Motor neuron (in vitro differentiated cells): ENCODE results near the gene AIRE. TPM values are rescaled to one million over a fixed set of nuclear protein-coding genes. Genes with fewer than 3 reads are reported as not detected.
A peak's percentile ranks its signal among the peaks of the same experiment; 100 is the strongest.
"Not testable (repeated sequence)": the region's sequence is repeated elsewhere in the genome, so short reads cannot be mapped to it uniquely, and the experiment has no call there.

Source experiments
- ATAC-seq, 8 experiments: fragments of 200-7000 bp; cut with Tn5 transposase; replicated peaks in 6 of 8; 2 replicates each; pipeline ENCODE4 v1.8.0; 2021; ENCODE audit warnings: mild to moderate bottlenecking in 8 of 8, moderate library complexity in 8 of 8
- H3K27ac ChIP-seq, 2 donors: fragments of 250-450 bp; sonication (Bioruptor Pico); 2 replicates each; pipeline ENCODE4 v1.9.0; 2021; ENCODE audit warnings: antibody characterized with exemption in 2 of 2, mild to moderate bottlenecking in 2 of 2, moderate library complexity in 1 of 2
- H3K4me1 ChIP-seq, 2 donors: fragments of 250-450 bp; sonication (Bioruptor Pico); replicated peaks in 1 of 2; 2 replicates each; pipeline ENCODE4 v1.6.1; 2021; ENCODE audit warnings: antibody characterized with exemption in 2 of 2, mild to moderate bottlenecking in 2 of 2, moderate library complexity in 1 of 2
- H3K4me3 ChIP-seq, 5 donors: fragments of 250-450 bp; sonication (Bioruptor Pico); 2 replicates each; pipeline ENCODE4 v1.9.0; 2021; ENCODE audit warnings: antibody characterized with exemption in 5 of 5, mild to moderate bottlenecking in 5 of 5, moderate library complexity in 4 of 5
- WGBS, 10 experiments: fragments of 450-650 bp; shearing (Covaris generic); methylation state at CpG; one replicate each; pipeline ENCODE4 v1.0.0; 2022; 5-methylcytosine and 5-hydroxymethylcytosine counted together
- in situ Hi-C, 9 experiments: fragments of 400-800 bp; cut with MboI; loops; one replicate each; pipeline ENCODE4 v1.15.0; 2021; ENCODE audit warnings: low sequenced_read_pairs in 9 of 9, low pct_unique_long_range_greater_than_20kb in 2 of 9; ENCODE audit not compliant: unreplicated experiment in 9 of 9
- total RNA-seq, 8 experiments: library from RNA; unstranded; fragments of 300-600 nt; gene quantifications; 2 replicates each; pipeline versions ENCODE4 v1.2.3 to v1.2.4, GENCODE V29; 2022

The AIRE gene
- total RNA-seq, 8 experiments from 2014 or later = 0.05 to 0.58 (median 0.21) TPM; not detected in 1

DNA sequence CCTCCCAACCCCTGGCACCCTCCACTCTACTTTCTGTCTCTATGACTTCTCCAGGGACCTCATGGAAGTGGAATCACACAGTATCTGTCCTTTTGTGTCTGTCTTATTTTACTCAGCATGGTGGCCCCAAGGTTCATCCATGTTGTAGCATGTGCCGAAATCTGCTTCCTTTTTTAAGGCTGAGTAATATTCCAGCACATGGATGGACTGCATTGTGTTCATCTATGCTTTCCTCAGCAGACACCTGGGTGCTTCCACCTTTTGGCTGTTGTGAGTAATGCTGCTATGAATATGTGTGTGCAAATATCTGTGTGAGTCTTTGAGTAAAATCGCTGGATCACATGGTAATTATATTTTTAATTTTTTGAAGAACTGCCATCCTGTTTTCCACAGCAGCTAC, 12.6 kb downstream of the AIRE start:
- Histone ChIP-seq H3K27ac (no peak overlapping the region), H3K4me3 (no peak overlapping the region), H3K4me1 (peaks cover 8 to 29% of the 10 kb centered on the region in 2 donors)
- 40 to 100% (median 72%) methylated on average over 1 to 2 of the region's 2 CpGs; no CpG with 5 or more reads in 4 of the 10 experiments for WGBS, 10 experiments
- in situ Hi-C loops = no loop called here
- no peak for ATAC-seq

DNA sequence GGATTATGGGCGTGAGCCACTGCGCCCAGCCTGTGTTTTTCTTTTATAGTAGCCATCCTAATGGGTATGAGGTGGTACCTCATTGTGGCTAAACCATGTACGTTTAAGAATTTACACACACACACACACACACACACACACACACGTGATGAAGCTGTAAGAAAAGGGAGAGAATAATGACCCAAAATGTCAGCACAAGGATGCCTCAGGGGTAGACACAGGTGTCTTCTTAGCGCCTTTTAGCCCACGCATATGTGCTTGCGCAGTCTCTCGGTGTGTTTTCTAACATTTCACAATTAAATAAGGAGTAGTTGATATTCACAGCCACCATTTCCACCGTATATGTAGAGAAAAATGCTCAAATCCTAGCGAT, 13.4 kb downstream of the AIRE start:
- H3K27ac ChIP-seq = peak overlapping the region; percentile 5 to 76
- in situ Hi-C loops = no loop called here
- peaks cover 16 to 36% of the 10 kb centered on the region in 2 donors for H3K4me1 ChIP-seq
- no peak for ATAC-seq
- peak overlapping the region; percentile 52 to 96 (median 69) for H3K4me3 ChIP-seq
- WGBS, 10 experiments = 0 to 23% (median 13%) methylated on average over 1 to 4 of the region's 10 CpGs; no CpG with 5 or more reads in 5 of the 10 experiments

DNA sequence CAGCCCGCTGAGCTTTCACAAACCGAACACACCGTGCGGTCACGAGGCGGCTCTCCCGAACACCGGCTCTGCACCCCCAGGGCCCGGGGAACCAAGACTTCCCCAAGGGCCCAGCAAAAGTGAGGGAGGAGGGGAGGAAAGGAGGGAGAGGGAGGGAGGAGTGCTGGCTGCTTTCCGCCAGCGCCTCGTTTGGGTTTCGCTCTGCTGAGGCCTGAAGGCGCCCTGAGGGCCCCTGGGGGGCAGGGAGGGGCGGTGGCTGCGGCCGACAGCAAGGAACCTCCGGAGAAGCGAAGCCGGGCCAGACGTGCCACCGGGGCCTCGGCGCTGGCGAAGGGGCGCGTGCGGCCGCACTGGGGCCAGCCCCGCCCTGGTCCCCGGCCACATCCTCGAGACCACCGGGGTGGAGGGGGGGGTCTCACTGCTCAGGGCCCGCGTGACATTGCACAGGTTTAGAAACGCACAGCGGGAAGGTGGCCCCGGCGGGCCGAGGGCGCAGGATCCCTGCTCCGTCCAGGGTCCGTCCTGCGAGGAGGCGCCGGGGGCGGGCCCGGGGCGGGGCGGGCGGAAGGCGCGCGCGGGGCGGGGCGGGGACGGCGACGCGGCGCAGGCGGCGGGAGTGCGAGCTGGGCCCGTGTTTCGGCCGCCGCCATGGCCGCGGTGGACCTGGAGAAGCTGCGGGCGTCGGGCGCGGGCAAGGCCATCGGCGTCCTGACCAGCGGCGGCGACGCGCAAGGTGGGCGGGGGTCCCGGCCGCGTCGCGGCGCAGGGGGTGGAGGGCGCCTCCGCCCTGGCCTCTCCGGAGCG, 14.0 kb downstream of the AIRE start, which contains the start of gene PFKL:
TSS of gene PFKL (plus strand) at position 596 of the 804 bp plus-strand sequence. CDS start at position 649, 53 bp downstream.
- 3% methylated on average over 6 of the region's 94 CpGs; no CpG with 5 or more reads in 9 of the 10 experiments for WGBS, 10 experiments
- Histone ChIP-seq H3K27ac (peak within 1 kb of the TSS; percentile 19 to 76), H3K4me3 (peak within 1 kb of the TSS; percentile 52 to 96 (median 69)), H3K4me1 (peaks cover 20 to 41% of the 10 kb centered on the region in 2 donors)
- in situ Hi-C loops = no loop called here
- peak; percentile 58 to 79 (median 66) for ATAC-seq

DNA sequence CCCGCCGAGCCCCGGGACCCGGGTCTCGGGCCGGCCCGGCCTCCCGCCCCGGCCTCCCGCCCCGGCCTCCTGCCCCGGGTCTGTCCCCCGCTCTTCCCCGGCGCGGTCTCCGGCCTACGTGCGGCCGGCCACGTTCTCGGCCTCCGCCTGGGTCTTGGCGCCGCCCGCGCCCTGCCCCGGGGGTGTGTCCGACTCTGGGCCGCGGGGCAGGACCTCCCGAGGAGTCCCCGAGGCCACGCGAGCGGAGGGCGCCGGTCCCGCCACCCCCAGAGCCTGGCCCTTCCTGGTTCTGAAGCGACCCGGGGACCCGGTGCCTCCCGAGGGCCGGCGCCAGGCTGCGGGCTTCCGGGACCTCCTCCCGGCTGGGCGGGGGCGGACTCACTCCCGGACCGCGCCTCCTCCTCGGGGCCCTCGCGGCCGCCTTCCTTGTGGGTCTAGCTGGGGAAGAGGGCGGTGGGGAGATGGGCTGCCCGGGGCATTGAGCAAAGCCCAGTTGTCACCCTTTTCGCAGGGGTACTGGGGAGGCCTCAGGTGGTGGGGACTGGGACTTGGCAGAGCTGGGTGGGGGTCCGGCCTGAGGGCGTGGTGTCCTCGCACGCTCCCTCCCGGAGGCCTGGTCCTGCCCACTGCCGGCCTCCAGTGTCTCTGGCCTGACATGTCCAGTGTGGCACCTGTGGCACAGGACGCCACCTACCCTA, 14.7 kb downstream of the AIRE start:
- Histone ChIP-seq H3K4me3 (peak overlapping the region; percentile 52 to 96 (median 69)), H3K4me1 (peaks cover 25 to 46% of the 10 kb centered on the region in 2 donors), H3K27ac (peak overlapping the region; percentile 19 to 76)
- peak; percentile 13 to 61 (median 38) for ATAC-seq
- in situ Hi-C loops = no loop called here
- 0 to 8% (median 0%) methylated on average over 2 to 8 of the region's 67 CpGs; no CpG with 5 or more reads in 7 of the 10 experiments for WGBS, 10 experiments

DNA sequence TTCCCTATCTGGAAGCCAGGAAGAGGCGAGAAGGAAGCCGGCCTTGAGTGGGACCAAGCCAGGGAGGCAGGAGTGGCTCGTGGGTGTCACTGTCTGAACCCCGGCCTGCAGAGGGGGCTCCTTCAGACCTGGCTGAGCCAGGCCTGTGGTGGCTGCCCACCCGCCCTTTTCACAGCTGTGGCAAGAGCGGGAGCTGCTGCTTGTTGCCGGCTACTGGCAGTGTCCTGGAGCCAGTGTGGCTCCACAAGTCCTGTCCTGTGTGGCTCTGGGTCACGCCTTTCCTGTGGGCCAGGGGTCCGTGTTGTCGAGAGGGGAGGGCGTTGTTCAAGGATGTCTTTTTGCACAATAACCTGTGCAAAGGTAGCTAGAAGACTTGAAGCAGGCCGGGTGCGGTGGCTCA, 15.5 kb downstream of the AIRE start:
- no peak overlapping the region for H3K27ac ChIP-seq
- peak overlapping the region; percentile 52 to 96 (median 69) for H3K4me3 ChIP-seq
- ATAC-seq = no peak
- peaks cover 25 to 51% of the 10 kb centered on the region in 2 donors for H3K4me1 ChIP-seq
- 48 to 95% (median 64%) methylated on average over 2 to 4 of the region's 13 CpGs; no CpG with 5 or more reads in 6 of the 10 experiments for WGBS, 10 experiments
- in situ Hi-C loops = no loop called here

DNA sequence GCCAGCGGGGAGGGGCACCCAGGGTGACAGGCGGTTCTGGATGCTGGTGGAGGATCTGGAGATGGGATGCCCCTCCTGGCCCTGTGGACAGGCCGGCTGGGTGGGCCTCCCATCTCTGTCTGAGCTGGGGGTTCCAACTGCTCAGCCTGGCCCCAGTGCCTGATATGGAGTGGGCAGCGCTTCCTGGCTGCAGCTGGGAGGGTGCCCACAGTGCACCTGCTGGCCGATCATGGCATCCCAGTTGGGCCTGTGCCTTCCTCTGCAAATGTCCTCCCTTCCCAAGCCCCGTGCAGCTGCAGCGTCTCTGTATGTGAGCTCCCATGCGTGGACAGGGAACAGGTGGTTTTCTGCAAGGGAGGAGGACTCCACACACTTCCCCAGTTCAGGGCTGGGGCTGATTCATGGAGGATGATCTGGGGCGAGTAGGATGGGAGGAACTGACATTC, 16.3 kb downstream of the AIRE start:
- Histone ChIP-seq H3K4me3 (no peak overlapping the region), H3K4me1 (peaks cover 30 to 59% of the 10 kb centered on the region in 2 donors), H3K27ac (no peak overlapping the region)
- in situ Hi-C loops = no loop called here
- 40 to 100% (median 100%) methylated on average over 1 of the region's 9 CpGs; no CpG with 5 or more reads in 7 of the 10 experiments for WGBS, 10 experiments
- no peak for ATAC-seq

DNA sequence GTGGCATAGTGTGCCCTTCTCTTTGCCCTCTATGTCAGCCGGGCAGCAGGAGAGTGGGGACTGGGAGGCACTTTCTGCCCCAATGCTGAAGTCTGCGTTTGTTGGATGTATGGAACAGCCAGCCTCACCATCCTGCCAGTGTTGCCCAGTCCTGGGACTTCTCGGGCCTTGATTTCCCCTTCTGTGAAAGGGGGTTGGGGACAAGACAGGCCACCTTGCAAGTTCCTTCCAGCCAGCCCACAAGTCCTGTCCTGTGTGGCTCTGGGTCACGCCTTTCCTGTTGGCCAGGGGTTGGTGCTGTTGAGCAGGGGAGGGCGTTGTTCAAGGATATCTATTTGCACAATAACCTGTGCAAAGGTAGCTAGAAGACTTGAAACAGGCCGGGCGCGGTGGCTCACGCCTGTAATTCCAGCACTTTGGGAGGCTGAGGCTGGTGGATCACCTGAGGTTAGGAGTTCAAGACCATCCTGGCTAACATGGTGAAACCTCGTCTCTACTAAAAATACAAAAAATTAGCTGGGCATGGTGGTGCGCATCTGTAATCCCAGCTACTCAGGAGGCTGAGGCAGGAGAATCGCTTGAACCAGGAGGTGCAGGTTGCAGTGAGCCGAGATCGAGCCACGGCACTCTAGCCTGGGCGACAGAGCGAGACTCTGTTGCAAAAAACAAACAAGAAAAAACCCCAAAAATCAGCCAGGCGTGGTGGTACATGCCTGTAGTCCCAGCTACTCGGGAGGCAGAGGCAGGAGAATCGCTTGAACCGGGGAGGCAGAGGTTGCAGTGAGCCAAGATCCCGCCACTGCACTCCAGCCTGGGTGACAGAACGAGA, 17.1 kb downstream of the AIRE start:
- H3K27ac ChIP-seq, ATAC-seq, in situ Hi-C loops, H3K4me3 ChIP-seq: not testable (repeated sequence)
- H3K4me1 ChIP-seq = peaks cover 34 to 64% of the 10 kb centered on the region in 2 donors
- WGBS, 10 experiments = 80 to 96% (median 87%) methylated on average over 4 to 14 of the region's 23 CpGs; no CpG with 5 or more reads in 4 of the 10 experiments

DNA sequence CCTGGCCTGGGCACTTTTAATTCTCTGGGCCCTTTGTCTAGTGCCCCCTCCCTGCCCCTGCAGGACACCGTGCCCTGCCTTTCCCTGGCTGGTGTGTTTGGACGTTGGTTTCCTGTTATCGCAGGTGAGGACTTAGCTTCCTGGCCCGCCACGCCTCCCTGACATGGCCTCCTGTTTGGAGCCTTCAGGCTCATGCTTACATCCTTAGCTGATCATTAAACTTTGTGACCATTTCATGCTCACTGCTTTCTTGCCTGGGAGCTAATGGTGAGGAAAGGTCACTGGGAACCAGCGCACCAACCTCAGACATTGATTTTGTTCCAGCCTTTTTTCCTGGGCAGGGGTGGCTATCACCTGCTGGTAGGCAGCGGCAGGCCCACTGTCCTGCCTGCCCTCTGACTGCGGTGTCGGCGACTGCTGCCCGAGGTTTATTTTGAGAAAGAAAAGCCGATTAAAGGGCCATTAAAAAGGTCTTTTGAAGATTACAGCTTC, 17.9 kb downstream of the AIRE start:
- Histone ChIP-seq H3K4me1 (peaks cover 34 to 65% of the 10 kb centered on the region in 2 donors), H3K27ac (peak overlapping the region in 1 of 2 donors; percentile 56), H3K4me3 (no peak overlapping the region)
- in situ Hi-C loops = no loop called here
- 0 to 100% (median 46%) methylated on average over 1 to 5 of the region's 12 CpGs; no CpG with 5 or more reads in 1 of the 10 experiments for WGBS, 10 experiments
- ATAC-seq = no peak

DNA sequence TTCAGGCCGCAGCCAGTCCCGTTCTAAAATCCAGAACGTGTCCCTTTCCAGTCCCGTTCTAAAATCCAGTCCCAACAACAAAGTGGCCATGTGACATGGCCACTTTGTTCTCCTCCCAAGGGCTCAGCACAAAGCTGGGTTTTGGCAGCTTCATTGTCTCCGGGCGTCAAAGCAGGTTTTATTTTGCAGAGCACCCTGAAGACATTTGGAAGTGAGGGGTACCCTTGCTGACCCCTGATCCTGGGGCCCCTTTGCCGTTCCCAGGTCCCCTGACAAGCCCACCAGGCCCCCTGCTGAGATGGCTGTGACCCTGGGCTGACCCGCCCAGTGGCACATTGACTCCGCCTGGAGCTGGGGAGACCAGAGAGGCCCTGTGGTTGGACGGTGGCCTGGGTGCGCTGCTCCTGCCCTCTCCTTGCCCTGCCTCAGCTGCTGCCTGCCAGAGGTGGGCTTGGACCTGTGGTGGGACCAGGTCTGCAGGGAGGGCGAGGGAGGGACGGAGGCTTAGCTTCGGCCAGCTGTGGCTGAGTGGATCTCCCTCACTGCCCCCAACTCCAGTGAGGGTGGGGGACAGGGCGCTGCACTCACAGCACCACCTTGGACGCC, 18.4 kb downstream of the AIRE start:
- WGBS, 10 experiments = 10 to 50% (median 20%) methylated on average over 1 to 7 of the region's 16 CpGs; no CpG with 5 or more reads in 4 of the 10 experiments
- Histone ChIP-seq H3K4me1 (peaks cover 33 to 71% of the 10 kb centered on the region in 2 donors), H3K4me3 (no peak overlapping the region), H3K27ac (peak overlapping the region in 1 of 2 donors; percentile 56)
- ATAC-seq = no peak
- in situ Hi-C loops = no loop called here

DNA sequence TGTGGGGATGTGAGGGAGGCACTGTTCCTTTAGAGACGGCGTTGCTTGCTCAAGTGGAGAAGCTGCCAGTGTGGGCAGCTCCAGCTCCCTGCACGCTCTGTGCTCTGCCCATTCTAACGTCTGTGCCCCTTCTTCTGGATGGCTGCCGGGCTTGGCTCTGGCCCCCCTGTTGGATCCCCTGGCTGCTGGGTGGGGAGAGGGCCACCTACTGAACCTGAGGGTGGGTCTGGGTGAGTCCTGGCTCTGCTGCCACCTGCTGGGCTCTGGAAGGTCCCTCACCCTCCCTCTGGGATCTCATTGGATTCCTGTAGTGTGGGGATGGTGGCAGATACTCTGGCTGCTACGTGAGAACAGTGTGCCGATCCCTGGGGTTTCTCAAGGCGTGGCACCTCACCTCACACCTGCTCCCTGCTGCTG, 19.2 kb downstream of the AIRE start:
- WGBS, 10 experiments = 60 to 70% methylated on average over 1 to 2 of the region's 8 CpGs; no CpG with 5 or more reads in 8 of the 10 experiments
- H3K27ac ChIP-seq = no peak overlapping the region
- peak in 6 of 8 experiments; percentile 48 to 65 (median 54) for ATAC-seq
- peaks cover 31 to 72% of the 10 kb centered on the region in 2 donors for H3K4me1 ChIP-seq
- no peak overlapping the region for H3K4me3 ChIP-seq
- in situ Hi-C loops = no loop called here

DNA sequence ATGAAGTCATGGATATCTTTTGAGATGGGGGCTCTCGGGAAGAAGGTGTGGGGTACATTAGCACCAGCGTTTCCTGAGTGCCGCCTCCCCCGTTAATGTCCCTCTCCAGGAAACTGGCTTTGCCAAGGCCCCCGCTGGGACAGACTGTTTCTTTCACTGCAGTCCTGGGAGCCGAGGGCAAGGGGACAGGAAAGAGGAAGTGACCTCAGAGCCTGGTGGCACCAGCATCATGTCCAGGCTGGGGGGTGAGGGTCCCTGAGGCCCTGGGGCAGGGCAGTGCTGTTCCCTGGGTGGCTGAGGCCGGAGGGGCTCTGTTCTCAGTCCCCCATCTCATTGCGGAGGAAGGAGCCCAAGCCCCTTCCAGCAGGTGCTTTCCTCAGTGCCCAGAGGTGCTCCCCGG, 20.0 kb downstream of the AIRE start:
- peaks cover 31 to 72% of the 10 kb centered on the region in 2 donors for H3K4me1 ChIP-seq
- ATAC-seq = no peak
- no peak overlapping the region for H3K4me3 ChIP-seq
- no peak overlapping the region for H3K27ac ChIP-seq
- 90 to 100% (median 100%) methylated on average over 1 to 2 of the region's 9 CpGs; no CpG with 5 or more reads in 6 of the 10 experiments for WGBS, 10 experiments
- in situ Hi-C loops = no loop called here
